HepG2 (cell line): ENCODE data around the gene INAFM1. TPM values are rescaled to one million over a fixed set of nuclear protein-coding genes. Genes with fewer than 3 reads are reported as not detected.

Source experiments
- CBX1 ChIP-seq: IDR thresholded peaks from one replicate; pipeline ENCODE4 v1.6.1; 2016; ENCODE audit warnings: antibody characterized with exemption, low read depth
- DNMT3B ChIP-seq: conservative IDR thresholded peaks from 2 replicates; pipeline ENCODE4 v1.6.1; 2016; ENCODE audit warnings: missing biosample characterization, control low read depth
- HOXA7 ChIP-seq: sonication (generic); formaldehyde crosslinking; IDR thresholded peaks from 2 replicates; pipeline ENCODE4 v1.8.1; 2022; ENCODE audit warnings: mild to moderate bottlenecking, missing genetic modification reagents, moderate library complexity
- KDM1A ChIP-seq: IDR thresholded peaks from 2 replicates; pipeline ENCODE4 v1.6.1; 2016; ENCODE audit warnings: missing compliant biosample characterization
- SSRP1 ChIP-seq: IDR thresholded peaks from 2 replicates; pipeline ENCODE4 v1.6.1; 2016; ENCODE audit warnings: control low read depth
- TAF15 ChIP-seq: fragments of 200-400 bp; formaldehyde crosslinking; IDR thresholded peaks from one replicate; pipeline ENCODE4 v1.6.1; 2018; ENCODE audit warnings: mild to moderate bottlenecking, low read depth, low read length; ENCODE audit not compliant: poor library complexity, severe bottlenecking
- TEAD3 ChIP-seq: optimal IDR thresholded peaks from 2 replicates; pipeline ENCODE3; 2016; ENCODE audit warnings: borderline replicate concordance
- ZBTB3 ChIP-seq: sonication (generic); formaldehyde crosslinking; IDR thresholded peaks from 2 replicates; pipeline ENCODE4 v1.4.0; 2020; ENCODE audit warnings: low read depth, mild to moderate bottlenecking, moderate library complexity, missing genetic modification reagents, borderline replicate concordance
- ZBTB7A ChIP-seq: sonication (generic); formaldehyde crosslinking; IDR thresholded peaks from 2 replicates; pipeline ENCODE4 v1.8.0; 2022; ENCODE audit warnings: mild to moderate bottlenecking, missing genetic modification reagents
- ZFP36 ChIP-seq: fragments of 150-350 bp; IDR thresholded peaks from 2 replicates; pipeline ENCODE4 v1.6.1; 2018; ENCODE audit warnings: borderline replicate concordance, low read length, low read depth; ENCODE audit not compliant: partially characterized antibody
- ZFY ChIP-seq: sonication (generic); formaldehyde crosslinking; IDR thresholded peaks from 2 replicates; pipeline ENCODE4 v1.4.0; 2020; ENCODE audit warnings: missing genetic modification reagents
- ZNF224 ChIP-seq: sonication (generic); formaldehyde crosslinking; IDR thresholded peaks from 2 replicates; pipeline ENCODE4 v1.5.0; 2020; ENCODE audit warnings: mild to moderate bottlenecking, missing genetic modification reagents
- ZNF501 ChIP-seq: sonication (generic); formaldehyde crosslinking; IDR thresholded peaks from 2 replicates; pipeline ENCODE4 v1.5.1; 2020; ENCODE audit warnings: mild to moderate bottlenecking, moderate library complexity, missing genetic modification reagents
- ZNF598 ChIP-seq: sonication (generic); formaldehyde crosslinking; IDR thresholded peaks from 2 replicates; pipeline ENCODE4 v1.5.1; 2020; ENCODE audit warnings: mild to moderate bottlenecking, missing genetic modification reagents, borderline replicate concordance
- ZNF7 ChIP-seq: IDR thresholded peaks from 2 replicates; pipeline ENCODE4 v1.6.1; 2016; ENCODE audit warnings: missing biosample characterization, missing genetic modification reagents
- ZSCAN29 ChIP-seq: sonication (generic); formaldehyde crosslinking; conservative IDR thresholded peaks from 2 replicates; pipeline ENCODE4 v1.4.0; 2020; ENCODE audit warnings: mild to moderate bottlenecking, missing genetic modification reagents
- polyA plus RNA-seq, 8 experiments: library from polyadenylated mRNA; depleted of rRNA in 3 of 8; stranded (reverse) in 7 of 8; unstranded in 1 of 8; fragments of >200 nt; fragmentation: Illumina TruSeq in 4 of 8; extraction: Trizol in 4 of 8; gene quantifications; 2 replicates each; pipeline versions ENCODE4 v1.2.1 to v1.2.3, GENCODE V29; 2011 to 2016; ENCODE audit warnings: low read depth in 4 of 8, missing spikeins in 1 of 8, mixed read lengths in 1 of 8; ENCODE audit not compliant: insufficient read depth in 1 of 8
- total RNA-seq, 5 experiments: library from RNA; depleted of rRNA; stranded (reverse); fragments of >200 nt; fragmentation: Illumina TruSeq; extraction: Trizol; gene quantifications; 2 replicates each; pipeline ENCODE4 v1.2.3, GENCODE V29; 2016; ENCODE audit warnings: low read depth in 1 of 5
- TF ChIP-seq, protein P1 (sequence below): IDR thresholded peaks from 2 replicates; pipeline ENCODE4 v1.4.0; 2020; ENCODE audit warnings: mild to moderate bottlenecking, missing genetic modification reagents
- TF ChIP-seq, protein P2 (sequence below): sonication (generic); formaldehyde crosslinking; IDR thresholded peaks from 2 replicates; pipeline ENCODE4 v1.4.0; 2020; ENCODE audit warnings: missing genetic modification reagents, low read depth, mild to moderate bottlenecking, borderline replicate concordance
- TF ChIP-seq, protein P3 (sequence below): sonication (generic); formaldehyde crosslinking; IDR thresholded peaks from 2 replicates; pipeline ENCODE4 v1.4.0; 2020; ENCODE audit warnings: missing genetic modification reagents, mild to moderate bottlenecking, borderline replicate concordance
- TF ChIP-seq, protein P4 (sequence below): IDR thresholded peaks from 2 replicates; pipeline ENCODE4 v1.6.1; 2016; ENCODE audit warnings: mild to moderate bottlenecking, missing biosample characterization, missing genetic modification reagents

Gene INAFM1
- total and polyA plus RNA-seq, 2 of the 13 experiments (the other 11 are each of a cell fraction or from before 2014, with no cell fraction given), result 0.88 to 1.9 TPM

DNA sequence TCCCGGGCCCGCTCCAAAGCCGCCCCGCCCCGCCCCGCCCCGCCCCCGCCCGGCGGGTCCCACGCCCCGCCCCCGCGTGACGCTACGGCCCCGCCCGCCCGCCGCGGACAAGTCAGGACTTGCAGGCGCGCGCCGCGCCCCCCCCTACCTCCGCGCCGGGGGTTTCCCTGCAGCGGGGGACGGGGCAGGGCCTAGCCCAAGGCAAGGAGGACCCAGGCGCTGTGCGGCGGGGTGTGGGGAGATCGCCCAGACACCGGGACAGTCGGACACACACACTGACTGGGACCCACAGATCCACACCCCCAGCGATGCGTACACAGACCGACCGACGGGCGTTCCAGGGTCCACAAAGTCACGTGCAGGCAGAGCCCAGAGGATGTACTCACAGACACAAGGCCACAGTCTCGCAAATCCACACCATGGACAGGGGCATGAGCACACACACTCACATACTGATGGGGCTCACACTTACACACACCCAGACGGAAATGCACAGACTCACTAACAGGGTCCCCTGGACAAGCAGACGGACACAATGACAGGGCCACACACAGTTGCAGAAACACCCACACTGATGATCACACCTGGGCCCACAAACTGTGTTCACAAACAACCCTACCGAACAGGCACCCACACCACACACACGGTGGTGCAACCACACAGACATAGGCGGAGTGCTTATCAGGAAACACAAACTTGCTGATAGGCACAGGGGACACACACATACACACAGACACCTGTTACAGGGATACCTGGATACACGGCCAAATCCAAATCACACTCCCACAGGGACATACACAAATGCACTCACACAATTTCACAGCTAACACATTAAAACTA lies 43.2 kb upstream of the INAFM1 start (continued):
- TF ChIP-seq, protein P1, sequence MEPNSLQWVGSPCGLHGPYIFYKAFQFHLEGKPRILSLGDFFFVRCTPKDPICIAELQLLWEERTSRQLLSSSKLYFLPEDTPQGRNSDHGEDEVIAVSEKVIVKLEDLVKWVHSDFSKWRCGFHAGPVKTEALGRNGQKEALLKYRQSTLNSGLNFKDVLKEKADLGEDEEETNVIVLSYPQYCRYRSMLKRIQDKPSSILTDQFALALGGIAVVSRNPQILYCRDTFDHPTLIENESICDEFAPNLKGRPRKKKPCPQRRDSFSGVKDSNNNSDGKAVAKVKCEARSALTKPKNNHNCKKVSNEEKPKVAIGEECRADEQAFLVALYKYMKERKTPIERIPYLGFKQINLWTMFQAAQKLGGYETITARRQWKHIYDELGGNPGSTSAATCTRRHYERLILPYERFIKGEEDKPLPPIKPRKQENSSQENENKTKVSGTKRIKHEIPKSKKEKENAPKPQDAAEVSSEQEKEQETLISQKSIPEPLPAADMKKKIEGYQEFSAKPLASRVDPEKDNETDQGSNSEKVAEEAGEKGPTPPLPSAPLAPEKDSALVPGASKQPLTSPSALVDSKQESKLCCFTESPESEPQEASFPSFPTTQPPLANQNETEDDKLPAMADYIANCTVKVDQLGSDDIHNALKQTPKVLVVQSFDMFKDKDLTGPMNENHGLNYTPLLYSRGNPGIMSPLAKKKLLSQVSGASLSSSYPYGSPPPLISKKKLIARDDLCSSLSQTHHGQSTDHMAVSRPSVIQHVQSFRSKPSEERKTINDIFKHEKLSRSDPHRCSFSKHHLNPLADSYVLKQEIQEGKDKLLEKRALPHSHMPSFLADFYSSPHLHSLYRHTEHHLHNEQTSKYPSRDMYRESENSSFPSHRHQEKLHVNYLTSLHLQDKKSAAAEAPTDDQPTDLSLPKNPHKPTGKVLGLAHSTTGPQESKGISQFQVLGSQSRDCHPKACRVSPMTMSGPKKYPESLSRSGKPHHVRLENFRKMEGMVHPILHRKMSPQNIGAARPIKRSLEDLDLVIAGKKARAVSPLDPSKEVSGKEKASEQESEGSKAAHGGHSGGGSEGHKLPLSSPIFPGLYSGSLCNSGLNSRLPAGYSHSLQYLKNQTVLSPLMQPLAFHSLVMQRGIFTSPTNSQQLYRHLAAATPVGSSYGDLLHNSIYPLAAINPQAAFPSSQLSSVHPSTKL (CRISPR knock-in tag), result peak; percentile 39; the same call in 1 of the 2 replicates
- TF ChIP-seq ZFY (CRISPR knock-in tag) (peak; percentile 85), TEAD3 (CRISPR knock-in tag) (peak; percentile 74), ZSCAN29 (no peak), DNMT3B (0 out of 2 replicates have a peak, but pooled peaks have one; percentile 72), KDM1A (CRISPR knock-in tag) (no peak; the same call in 1 of the 2 replicates), SSRP1 (CRISPR knock-in tag) (peak; percentile 97), ZFP36 (no peak), ZNF7 (CRISPR knock-in tag) (no peak), CBX1 (peak; percentile 9), ZNF598 (CRISPR knock-in tag) (peak; percentile 37; the same call in 1 of the 2 replicates), TAF15 (no peak), ZBTB3 (no peak), ZBTB7A (CRISPR knock-in tag) (peak; percentile 66), ZNF224 (no peak), ZNF501 (no peak; the same call in 1 of the 2 replicates), HOXA7 (0 out of 2 replicates have a peak, but pooled peaks have one; percentile 39)
- TF ChIP-seq, protein P2, sequence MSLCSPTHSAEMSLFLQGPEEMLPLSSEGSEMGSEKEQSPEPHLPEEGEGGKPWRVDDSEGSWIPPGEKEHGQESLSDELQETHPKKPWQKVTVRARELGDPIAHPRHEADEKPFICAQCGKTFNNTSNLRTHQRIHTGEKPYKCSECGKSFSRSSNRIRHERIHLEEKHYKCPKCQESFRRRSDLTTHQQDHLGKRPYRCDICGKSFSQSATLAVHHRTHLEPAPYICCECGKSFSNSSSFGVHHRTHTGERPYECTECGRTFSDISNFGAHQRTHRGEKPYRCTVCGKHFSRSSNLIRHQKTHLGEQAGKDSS, result peak; percentile 39; the same call in 1 of the 2 replicates
- TF ChIP-seq, protein P3, sequence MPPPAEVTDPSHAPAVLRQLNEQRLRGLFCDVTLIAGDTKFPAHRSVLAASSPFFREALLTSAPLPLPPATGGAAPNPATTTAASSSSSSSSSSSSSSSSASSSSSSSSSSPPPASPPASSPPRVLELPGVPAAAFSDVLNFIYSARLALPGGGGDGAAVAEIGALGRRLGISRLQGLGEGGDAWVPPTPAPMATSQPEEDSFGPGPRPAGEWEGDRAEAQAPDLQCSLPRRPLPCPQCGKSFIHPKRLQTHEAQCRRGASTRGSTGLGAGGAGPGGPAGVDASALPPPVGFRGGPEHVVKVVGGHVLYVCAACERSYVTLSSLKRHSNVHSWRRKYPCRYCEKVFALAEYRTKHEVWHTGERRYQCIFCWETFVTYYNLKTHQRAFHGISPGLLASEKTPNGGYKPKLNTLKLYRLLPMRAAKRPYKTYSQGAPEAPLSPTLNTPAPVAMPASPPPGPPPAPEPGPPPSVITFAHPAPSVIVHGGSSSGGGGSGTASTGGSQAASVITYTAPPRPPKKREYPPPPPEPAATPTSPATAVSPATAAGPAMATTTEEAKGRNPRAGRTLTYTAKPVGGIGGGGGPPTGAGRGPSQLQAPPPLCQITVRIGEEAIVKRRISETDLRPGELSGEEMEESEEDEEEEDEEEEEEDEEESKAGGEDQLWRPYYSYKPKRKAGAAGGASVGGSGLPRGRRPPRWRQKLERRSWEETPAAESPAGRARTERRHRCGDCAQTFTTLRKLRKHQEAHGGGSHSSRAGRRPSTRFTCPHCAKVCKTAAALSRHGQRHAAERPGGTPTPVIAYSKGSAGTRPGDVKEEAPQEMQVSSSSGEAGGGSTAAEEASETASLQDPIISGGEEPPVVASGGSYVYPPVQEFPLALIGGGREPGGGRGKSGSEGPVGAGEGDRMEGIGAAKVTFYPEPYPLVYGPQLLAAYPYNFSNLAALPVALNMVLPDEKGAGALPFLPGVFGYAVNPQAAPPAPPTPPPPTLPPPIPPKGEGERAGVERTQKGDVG (CRISPR knock-in tag), result no peak; the same call in 1 of the 2 replicates
- TF ChIP-seq, protein P4, sequence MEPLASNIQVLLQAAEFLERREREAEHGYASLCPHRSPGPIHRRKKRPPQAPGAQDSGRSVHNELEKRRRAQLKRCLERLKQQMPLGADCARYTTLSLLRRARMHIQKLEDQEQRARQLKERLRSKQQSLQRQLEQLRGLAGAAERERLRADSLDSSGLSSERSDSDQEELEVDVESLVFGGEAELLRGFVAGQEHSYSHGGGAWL (CRISPR knock-in tag), result peak; percentile 17
